Erythroblast (primary cell): ENCODE measurements around the gene RABEP1.

Experiments used
- GATA1 ChIP-seq: IDR thresholded peaks from 2 replicates; pipeline ENCODE4 v1.6.1; 2011; ENCODE audit warnings: low read depth, mild to moderate bottlenecking, control low read depth, low read length, moderate library complexity
- POLR2A ChIP-seq: IDR thresholded peaks from 2 replicates; pipeline ENCODE4 v1.6.1; 2011; ENCODE audit warnings: mild to moderate bottlenecking, low read length

GRCh38 chr17:5249615-5250014 lies 32.5 kb upstream of the RABEP1 start:
- TF ChIP-seq POLR2A (no peak), GATA1 (no peak)
